ENCODE results near the gene TMEM252.

The TMEM252 gene

DNA sequence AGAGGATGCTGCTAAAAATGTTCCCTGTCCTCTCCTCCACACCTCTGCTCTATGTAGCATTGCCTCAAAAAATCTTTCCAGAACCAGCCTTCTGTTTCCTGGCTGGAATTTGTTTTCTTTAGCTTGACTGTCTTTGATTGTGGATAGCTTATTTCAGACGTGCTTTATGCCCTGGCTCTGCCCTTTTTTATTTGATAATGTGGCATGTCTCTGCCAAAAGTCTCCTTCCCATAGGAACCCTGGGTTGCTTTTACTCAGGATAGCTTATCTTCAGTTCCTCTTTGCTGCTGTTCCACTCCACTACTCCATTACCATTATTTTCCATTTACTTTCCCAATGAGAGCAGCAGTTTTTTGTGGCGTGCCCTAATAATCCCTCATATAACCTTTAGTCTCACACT, 885 bp upstream of the TMEM252 start:
- no peak for DNase-seq

DNA sequence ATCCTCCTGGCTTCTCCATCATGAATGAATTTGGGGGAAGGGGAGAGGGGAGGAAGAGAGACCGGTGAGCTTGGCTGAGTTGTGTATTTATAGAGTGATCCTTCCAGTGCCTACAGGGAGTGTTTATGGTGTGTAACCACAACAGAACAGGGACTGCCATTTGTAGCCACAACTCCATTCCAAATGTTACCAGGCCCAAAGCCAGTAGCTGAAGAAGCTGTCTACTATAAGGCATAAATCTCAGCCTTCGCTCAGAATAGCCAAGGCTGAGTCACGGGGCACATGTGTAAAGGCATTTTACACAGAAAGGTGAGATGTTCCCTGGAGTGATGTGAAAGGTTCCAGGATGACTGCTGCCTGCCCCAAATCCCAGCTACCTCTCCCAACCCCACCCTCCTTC, 2.5 kb downstream of the TMEM252 start:
- no peak for DNase-seq

DNA sequence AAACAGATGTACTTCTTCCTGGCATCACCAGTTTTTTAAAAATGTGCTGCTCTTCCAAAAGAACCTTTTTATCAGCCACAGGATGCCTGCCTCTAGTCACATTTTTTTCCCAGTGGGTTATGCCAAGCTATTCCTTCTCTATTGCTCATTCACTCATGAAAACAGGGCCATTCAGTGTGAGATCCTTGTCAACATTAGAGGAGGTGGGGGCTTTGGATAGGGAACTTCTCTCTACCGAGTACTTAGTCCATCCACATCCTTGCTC, 3.1 kb downstream of the TMEM252 start:
- no peak for DNase-seq

DNA sequence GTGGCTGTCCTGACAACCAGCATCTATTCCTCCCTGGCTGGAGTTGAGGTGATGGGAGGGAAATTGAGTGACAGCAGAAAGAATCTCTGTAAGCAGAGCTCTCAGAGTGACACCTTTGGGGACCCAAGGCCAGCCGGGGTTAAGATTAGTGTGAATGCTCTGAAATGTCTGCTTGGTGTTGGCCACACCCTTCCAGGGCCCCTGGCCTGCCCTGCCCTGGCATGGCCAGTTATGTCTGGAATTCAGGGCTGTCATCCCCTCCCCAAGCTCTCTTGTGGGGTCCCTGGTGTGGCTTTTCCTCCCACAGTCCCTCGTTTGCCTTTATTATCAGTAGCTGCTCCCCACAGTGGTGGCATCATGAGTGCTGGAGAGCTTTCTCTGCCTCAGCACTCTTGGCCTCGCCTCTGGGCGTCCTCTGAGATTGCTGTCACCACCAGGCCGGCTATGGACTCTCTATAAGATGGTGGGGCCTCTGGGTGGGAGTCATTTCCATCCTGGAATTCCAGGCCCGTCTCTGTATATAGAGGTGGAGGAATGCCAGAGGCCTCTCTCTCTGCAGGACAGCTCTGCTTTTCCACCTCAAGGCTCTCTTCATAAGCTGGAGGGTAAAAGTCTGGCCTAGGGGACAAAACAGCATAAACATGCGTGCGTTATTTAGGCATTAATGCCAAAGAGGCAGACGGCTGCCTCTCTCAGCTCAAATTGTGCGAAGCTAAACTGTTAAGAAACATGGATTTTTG, 3.6 kb downstream of the TMEM252 start:
- no peak for DNase-seq

DNA sequence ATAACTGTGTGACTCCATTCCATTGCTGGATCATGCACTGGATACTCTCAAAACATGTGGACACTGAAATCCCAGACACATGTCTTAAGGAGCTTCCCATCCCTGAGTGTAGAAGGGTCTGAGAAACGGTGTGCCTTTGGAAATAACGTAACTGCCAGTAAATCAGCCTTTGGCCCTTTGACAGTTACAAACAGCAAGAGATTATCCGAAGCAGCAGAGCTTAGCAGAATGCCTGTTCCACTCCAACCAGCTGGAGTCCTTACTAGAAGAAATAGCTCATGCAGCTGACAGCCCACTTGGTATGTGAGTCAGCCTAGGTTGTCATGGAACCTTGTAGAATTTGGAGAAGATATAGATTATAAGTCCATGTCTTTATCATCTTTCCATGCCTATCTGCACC, 7.0 kb downstream of the TMEM252 start:
- DNase-seq: no peak

DNA sequence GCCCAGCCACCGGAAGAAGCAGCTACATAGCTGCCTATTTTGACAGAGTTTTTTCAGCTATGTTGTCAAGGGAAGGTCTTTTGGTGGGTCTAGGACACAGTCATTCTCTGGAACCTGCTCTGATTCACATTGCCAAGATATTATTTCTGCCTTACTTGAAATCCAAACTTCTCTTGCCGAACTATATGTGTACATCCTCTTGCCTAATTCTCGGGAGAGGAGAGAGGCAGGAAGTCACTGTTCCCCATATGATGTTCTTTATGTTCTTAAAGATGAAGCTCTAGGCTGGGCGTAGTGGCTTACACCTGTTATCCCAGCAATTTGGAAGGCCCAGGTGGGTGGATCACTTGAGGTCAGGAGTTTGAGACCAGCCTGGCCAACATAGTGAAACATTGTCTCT, 8.6 kb downstream of the TMEM252 start:
- no peak for DNase-seq

DNA sequence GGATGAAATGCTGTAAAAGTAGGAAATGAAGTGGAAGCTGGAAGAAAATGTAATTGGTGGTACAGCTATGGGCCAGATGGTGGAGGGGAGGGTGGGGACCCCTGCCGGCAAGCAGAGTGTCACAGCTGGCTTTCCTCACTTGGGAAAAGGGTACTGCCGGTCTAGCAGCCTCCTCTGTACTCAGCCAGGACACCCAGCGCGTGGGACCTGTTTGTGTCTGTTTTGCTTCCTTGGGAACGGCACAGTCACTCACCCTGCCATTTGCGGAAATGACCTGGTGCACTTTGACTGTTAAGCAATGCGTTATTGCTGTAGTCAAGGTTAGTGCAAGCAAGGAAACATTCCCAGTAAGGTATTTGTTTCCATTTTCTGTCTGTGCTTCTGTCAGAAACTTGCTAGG, 10.1 kb downstream of the TMEM252 start:
- no peak for DNase-seq

DNA sequence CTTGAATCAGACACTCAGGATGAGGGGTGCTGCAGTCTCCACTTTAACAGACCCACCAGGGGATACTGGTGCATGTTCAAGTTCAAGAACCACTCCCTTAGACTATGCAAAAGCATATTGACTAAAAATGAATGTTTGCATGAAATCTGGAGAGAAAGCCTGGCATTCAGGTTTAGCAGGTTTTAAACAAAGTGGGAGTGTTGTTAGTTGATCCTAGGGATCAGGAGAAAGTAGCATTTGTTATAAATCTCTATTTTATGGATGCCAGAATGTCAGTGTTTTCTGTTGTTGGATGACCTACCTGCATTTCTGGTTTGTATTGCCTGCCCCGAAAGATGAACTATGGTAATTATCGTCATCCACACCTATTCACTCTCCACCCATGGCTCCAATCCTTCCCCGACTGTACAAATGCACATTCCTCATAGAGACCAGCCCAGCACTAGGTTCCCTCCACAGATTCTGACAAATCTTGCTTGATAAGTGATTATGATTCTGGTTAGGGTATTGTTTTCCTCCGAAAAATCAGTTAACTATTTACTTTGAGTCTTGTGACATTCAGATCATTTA, 17.2 kb downstream of the TMEM252 start:
- DNase-seq: no peak

DNA sequence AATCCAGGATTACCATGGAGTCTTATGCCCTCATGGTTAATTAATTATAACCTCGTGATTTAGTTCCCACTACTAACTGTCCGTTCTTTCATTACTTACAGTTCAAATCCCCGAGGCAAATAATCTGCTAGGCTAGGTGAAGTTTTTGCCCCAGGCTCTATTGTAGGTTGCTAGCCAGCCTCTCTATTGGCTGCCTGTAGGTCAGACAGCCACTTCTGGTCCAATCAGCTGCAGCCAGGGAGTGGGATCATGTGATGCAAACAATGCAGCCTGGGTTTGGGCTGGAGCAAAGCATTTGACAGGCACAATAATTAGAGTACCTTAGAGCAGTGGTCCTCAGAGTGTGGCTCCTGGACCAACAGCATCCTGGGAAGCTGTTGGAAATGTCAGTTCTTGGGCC, 17.7 kb downstream of the TMEM252 start:
- no peak for DNase-seq

DNA sequence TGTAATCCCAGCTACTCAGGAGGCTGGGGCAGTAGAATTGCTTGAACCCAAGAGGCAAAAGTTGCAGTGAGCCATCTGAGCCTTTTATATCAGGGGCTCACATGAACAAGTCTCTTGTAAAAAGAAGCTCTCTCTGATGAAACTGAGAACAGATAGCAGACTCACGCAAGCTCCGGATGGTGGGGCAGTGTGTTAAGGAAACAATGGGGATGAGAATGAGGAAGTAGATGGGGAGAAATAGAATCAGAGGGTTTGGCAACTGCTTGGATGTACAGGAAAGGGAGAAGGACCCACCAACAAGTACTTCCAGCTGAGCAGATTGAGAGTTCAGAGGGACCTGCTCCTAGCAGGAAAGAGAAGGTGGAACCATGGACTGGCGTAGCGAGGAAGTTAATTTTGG, 18.6 kb downstream of the TMEM252 start:
- no peak for DNase-seq

DNA sequence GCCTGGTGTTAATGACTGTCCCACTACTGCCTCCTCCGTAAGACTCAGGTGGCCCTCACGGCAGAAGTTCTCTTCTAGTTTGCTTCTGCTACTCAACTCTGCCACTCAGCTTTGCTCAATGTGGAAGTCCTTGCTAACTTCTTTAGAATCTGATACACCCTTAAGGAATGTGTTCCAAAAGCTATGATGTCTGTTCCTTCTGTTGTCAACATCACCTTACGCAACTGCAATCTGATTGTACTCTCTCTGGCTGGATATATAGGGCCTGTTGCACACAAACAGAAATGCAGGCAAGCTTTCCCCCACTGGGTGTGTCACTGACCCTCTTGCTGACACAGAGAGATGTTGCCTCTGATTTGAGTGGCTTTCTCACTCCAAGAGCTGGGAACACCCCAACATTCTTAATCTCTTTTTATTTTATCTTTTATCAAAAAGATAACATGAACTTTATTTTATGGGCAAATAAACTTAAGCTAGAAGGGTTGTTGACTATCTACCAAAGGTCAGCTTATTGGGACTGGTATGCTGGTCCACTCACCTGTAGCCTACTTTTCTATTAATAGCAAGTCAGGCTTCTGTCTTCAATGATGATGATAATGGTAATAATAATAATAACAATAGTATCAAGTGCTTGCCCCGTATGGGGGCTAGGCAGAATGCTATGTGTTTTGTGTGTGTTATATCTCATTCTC, 25.2 kb downstream of the TMEM252 start:
- DNase-seq: no peak

DNA sequence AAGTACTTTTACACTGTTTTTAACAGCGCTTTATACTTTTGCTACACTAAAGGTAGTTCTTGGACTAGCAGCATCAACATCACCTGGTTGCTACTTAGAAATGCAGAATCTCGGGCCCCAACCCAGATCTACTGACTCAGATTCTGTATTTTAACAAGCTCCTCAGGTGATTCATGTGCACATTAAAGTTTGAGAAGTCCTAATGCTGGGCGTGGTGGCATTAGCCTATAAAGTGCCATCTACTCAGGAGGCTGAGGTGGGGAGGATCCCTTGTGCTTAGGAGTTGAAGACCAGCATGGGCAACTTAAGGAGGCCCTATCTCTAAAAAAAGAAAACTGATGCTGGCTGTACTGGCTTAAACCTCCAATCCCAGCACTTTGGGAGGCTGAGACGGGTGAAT, 26.7 kb downstream of the TMEM252 start:
- no peak for DNase-seq

DNA sequence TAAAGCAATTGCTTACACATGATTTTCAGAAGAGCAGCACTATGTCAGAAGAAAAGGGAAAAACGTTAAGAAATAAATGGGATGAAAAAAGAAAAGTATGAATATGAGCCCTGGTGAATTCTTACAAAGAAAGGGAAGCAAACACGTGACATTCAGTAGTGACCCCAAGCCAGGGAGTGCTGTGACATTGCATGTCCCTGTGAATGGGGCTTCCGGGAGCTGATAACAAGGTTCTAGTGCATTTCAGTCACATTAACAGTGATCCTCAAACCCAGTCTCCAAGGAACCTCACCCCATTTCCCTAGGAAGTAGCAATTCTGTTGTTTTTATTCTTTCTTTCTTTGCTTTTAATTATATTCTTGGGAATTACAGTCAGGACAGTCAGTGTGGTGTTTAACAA, 27.3 kb downstream of the TMEM252 start:
- DNase-seq: no peak

DNA sequence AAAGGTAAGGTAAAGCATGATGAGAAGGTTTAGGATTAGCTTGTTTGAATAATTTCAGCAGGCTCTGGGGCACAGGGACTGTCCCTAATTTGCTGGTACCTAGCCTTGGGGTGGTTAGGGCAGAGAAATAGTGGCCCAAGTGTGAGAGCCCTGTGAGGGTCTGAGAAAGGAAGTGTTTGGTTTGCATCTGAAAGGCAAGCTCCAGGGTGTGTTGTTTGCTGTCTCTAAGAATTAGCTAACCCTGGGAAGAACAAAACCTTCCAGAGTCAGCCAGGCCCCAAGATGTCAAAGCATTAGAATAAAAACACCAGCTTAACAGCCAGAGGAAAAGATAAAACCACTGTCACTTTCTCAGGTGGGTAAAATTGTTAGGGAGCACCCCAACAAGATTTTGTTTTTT, 31.0 kb downstream of the TMEM252 start:
- no peak for DNase-seq

DNA sequence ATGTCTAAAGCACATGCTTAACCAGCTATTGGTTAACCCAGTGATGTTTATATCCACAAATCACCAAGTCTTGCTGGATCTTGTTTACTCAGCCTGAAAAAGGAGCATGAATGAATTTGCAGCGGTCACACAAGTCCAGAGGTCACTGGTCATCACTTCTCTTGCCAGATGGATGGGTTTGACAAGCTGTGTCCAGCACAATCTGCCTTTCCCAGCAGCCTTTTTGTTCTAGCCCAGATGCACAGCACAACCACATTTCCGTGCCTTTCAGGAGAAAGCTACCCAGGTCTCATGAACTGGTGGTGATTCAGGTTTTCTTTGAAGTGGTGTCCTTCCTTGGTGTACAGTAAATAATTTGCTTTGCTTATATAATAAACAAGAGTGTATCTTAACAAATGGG, 32.1 kb downstream of the TMEM252 start:
- DNase-seq: no peak

DNA sequence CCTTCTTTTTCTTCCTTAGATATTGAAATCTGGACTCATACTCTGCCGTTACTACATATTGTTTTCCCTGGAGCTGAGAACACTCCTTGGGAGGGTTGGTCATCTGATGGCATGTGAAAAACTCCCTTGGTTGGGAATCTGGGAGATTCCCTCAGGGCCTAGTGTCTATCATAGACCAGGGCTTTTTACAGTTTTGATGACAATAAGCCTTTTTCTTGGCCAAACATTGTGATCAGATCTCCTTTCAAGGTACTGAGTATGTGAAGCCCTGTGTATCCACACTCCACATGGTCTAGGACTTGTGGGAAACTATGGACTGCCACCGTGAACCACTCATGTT, 32.9 kb downstream of the TMEM252 start:
- DNase-seq: no peak

DNA sequence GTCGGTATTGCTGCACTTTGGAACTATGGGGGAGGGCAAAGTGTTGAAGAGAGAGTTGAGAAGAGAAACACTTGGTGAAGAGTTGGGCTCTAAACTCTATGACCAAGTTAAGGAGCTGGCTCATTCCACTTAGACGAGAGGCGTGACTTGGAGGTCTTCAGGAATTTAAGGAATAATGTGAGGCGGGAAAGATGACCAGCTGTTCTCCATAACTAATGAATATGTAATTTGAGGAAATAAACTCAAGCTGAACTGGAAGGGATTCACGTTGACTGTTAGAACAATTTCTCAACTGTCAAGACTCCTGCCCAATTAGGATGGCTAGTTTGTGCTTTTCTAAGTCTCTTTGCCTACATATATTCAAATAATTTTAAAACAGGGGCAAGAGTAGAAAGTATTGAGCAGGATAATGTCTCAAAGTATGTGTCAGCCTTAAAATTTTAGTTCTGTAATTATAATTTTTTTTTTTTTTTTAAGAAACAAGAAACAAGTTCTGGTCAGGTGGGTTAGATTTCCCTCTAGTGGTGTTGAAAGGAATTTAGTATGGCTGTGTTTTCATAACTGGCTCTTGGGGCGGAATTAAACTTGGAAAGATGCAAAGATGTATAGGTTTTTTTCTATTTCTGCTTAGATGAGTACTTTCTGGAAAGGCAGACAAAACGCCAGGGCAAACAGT, 33.4 kb downstream of the TMEM252 start:
- no peak for DNase-seq

DNA sequence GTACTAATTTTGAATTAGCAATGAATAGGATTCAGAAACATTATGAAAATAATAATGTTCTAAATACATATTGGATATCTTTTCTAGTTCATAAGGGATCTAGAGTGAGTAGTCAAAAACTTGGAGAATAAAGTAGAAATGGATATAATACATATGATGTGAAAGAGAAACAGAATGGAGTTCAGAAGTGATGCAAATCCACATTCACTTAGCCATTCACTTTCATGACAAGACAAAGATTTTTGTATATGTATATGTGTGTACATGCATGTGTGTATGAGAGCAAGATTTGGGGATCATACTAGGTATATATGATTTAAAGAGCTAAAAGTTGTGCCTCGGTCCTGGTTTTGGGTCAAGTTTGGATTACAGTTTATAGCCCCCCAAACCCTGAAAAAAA, 34.1 kb downstream of the TMEM252 start:
- no peak for DNase-seq

DNA sequence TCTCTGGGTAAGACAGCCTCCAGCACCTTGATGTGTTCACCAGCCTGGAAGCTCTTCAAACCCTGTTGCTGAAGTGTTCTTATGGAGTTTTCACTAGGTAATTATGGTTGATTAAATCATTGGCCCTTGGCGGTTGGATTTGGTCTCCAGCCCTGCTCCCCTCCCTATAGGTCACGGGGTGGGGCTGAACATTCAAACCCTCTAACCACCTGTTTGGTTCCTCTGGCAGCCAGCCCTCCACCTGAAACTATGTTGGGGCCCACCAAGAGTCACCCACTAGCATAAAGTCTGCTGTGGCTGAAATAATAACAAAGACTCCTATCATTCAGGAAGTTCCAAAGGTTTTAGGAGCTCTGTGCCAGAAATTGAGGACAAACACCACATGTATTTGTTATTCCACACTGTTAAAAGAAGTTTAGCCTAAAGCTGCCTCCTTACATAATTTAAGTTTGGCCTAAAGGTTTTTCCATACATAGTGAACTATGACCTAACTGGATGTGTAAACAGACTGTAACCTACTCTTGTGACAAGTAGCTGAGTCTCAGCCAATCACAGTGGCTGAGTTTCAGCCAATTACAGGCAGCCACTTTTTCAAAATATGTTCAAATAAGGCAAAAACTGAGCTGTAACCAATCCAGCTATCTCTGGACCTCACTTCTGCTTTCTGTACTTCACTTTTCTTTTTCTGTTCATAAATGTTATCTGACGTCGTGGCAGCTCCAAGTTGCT, 34.8 kb downstream of the TMEM252 start:
- DNase-seq: no peak

DNA sequence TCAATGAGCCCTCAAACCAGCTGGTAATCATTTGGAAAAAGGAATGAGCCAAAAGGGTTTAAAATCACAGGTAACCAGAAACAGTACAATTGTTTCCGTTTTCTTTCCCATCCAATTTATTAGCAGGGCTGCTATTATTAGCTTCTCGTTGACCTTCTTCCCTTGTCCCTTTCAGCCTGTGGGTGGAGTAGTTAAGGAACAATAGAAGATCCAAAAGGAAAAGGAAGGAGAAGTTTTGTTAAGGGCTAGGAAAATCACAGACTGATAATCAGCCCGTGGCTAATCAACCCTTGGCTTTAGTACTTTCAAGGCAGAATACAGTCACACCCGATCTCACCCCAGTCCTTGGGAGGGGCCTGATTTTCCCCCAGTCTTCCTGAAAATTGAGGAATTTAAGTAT, 38.4 kb downstream of the TMEM252 start:
- DNase-seq: no peak

DNA sequence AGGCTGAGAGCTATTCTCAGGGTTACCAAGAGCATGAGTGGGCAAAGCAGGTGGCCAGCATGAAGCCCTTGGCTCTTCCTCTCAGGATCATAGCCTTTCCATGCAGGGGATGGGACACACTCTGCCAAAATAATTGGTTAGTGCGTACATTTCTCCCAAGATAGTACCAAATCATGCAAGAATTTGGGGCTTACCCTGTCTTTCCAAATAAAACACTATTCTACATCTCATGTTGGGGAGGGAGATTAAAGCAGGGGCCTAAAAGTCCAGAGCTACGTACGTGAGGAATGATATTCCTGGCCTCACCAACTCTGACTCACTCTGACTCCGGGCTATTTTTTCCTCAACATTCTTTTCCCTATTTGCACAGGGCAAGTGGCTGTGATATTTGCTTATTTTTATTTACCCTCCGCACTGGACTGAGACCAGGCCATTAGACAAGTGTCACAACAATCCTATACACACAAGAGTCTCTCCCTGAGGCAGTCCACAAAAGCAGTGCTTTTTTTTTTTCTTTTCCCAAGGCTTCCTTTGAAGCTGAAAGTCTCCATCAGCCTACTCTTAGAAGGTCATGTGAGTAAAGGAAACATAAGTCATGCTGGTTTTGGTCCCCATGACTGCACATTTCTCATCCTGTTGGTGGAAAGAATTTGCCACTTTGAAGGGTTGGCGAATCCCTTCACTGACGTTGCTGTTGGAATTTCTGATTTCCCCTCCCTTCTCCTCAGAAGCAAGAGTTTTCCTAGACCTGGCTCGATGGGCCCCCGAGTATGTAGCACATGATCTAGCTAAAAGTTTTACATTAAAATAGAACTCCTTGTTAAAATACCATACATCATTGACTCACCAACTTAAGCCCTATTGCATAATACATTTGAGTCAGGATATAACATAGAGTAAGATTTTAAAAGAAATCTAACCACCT, 40.0 kb downstream of the TMEM252 start:
- DNase-seq: no peak

DNA sequence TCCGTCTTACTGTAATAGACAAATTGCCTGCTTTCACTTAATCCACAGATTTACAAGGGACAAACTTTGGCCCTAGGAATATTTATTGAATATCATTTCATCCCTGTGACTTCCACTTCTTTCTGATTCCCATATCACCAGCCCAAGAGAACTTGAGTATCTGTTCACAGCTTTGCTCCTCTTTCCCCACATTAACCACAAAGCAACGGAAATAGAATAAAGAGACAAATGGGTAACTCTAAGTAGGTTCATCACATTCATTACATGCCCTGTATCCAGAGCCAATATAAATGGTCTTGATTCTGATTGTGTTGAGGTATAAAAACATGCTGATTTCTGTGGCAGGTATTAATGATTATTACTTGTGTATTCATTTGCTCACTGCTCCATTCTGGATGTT, 41.9 kb downstream of the TMEM252 start:
- no peak for DNase-seq

DNA sequence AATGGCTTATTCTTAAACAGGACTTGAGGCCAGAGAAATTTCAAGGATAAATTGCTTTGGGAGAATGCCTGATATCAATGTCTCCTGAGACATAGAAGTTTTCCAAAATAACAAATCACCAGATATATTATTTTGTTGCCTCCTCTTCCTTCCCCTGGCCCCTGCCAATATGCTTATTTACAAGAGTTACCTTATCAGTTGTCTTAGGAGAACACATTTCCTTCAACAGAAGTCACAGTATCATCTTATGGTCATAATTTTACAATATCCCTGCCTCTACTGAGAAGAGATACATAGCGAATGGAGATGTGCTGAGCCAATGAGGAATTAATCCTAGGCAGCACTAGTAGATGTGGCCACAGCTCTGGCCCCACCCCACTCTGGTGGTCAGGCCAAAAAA, 43.1 kb downstream of the TMEM252 start:
- DNase-seq: no peak

All from activated CD4-positive, alpha-beta T cell treated with anti-CD3 and anti-CD28 coated beads, Interleukin-2, amount 50 U/mL, for 4 hours (primary cell).